ENCODE results near the gene ZFAND3.

GRCh38 chr6:38134704-38135088, 315.2 kb downstream of the ZFAND3 start:
- no peak for TF ChIP-seq CTCF (IDR thresholded peaks at IDR 0.05)
- TF ChIP-seq EZH2 (IDR thresholded peaks at IDR 0.05; ENCODE audit: borderline replicate concordance, insufficient read depth, low read depth, low read length, poor library complexity, severe bottlenecking), result no peak
